K562 (cell line): Measurements from ENCODE around the gene ATE1.

Experiments
- CREB3 ChIP-seq: fragments of 450-650 bp; conservative IDR thresholded peaks from 2 replicates; pipeline ENCODE4 v1.6.1; 2016; ENCODE audit warnings: missing genetic modification characterization, low read depth, mild to moderate bottlenecking, missing compliant biosample characterization, moderate library complexity
- EZH2 ChIP-seq: IDR thresholded peaks from 2 replicates; pipeline ENCODE4 v1.6.1; 2012; ENCODE audit warnings: low read depth, mild to moderate bottlenecking, inconsistent platforms, low read length, borderline replicate concordance
- HSF4 ChIP-seq: fragments of 250-450 bp; sonication (Bioruptor Pico); IDR thresholded peaks from 2 replicates; pipeline ENCODE4 v2.1.2; 2022; ENCODE audit warnings: mild to moderate bottlenecking, moderate library complexity, borderline replicate concordance
- NFXL1 ChIP-seq: fragments of 450-650 bp; formaldehyde crosslinking; IDR thresholded peaks from 2 replicates; pipeline ENCODE4 v1.4.0; 2021; ENCODE audit warnings: mild to moderate bottlenecking
- NR2C1 ChIP-seq, 2 experiments: fragments of 450-650 bp; IDR thresholded peaks; 2 replicates each; pipeline ENCODE4 v1.6.1; 2017; ENCODE audit warnings: mild to moderate bottlenecking in 2 of 2, antibody characterized with exemption in 1 of 2, inconsistent platforms in 1 of 2, missing compliant biosample characterization in 1 of 2, missing genetic modification characterization in 1 of 2
- RCOR1 ChIP-seq, 2 experiments: IDR thresholded peaks; 2 replicates each; pipeline ENCODE4 v1.6.1; 2012; ENCODE audit warnings: low read depth in 2 of 2, low read length in 2 of 2, borderline replicate concordance in 1 of 2, improper control_type of control experiment in 1 of 2
- SLC30A9 ChIP-seq: fragments of 250-450 bp; sonication (Bioruptor Pico); IDR thresholded peaks from 2 replicates; pipeline ENCODE4 v1.8.0; 2022; ENCODE audit warnings: mild to moderate bottlenecking, moderate library complexity

- no peak for TF ChIP-seq CREB3 (tag)
- no peak for TF ChIP-seq SLC30A9 (CRISPR knock-in tag)
- no peak for TF ChIP-seq EZH2
- TF ChIP-seq HSF4 (CRISPR knock-in tag) = no peak
- no peak for TF ChIP-seq NFXL1
- TF ChIP-seq RCOR1 (IDR thresholded peaks at IDR 0.05; ENCODE audit: borderline replicate concordance in 1 of 2, low read depth in 2 of 2, low read length in 2 of 2) = no peak
- TF ChIP-seq NR2C1 (IDR thresholded peaks at IDR 0.05) = no peak
- TF ChIP-seq NR2C1 (tag; IDR thresholded peaks at IDR 0.05) = no peak
Measured at GRCh38 chr10:121911421-121911697, 16.5 kb downstream of the ATE1 start.
